ENCODE data around the gene DRD2. TPM values are rescaled to one million over a fixed set of nuclear protein-coding genes. Genes with fewer than 3 reads are reported as not detected.

The DRD2 gene
- total RNA-seq, 1 donor from 2014 or later: 0.49 TPM

DNA sequence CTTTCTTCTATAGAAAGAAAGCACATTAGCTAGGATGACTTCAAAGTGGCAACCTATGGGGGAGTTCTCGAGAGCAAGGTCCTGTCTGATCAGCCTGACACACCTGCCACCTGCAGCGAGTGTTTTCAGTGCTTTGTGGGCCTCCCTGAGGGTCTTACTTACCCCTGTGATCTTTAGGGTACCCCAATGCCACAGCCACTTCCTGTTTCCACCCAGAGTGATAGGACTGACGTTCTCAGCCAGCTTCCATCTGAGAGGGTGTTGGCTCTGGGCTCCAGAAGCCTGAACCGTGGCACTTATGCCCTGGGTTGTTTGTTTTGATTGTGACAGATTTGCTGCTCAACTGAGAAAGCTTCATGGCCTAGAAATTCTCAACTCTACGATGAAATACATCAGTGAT lies 109.3 kb downstream of the DRD2 start:
- TF ChIP-seq, protein P1, sequence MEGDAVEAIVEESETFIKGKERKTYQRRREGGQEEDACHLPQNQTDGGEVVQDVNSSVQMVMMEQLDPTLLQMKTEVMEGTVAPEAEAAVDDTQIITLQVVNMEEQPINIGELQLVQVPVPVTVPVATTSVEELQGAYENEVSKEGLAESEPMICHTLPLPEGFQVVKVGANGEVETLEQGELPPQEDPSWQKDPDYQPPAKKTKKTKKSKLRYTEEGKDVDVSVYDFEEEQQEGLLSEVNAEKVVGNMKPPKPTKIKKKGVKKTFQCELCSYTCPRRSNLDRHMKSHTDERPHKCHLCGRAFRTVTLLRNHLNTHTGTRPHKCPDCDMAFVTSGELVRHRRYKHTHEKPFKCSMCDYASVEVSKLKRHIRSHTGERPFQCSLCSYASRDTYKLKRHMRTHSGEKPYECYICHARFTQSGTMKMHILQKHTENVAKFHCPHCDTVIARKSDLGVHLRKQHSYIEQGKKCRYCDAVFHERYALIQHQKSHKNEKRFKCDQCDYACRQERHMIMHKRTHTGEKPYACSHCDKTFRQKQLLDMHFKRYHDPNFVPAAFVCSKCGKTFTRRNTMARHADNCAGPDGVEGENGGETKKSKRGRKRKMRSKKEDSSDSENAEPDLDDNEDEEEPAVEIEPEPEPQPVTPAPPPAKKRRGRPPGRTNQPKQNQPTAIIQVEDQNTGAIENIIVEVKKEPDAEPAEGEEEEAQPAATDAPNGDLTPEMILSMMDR (IDR thresholded peaks at IDR 0.05): no peak
- TF ChIP-seq POLR2AphosphoS5 (IDR thresholded peaks at IDR 0.05; ENCODE audit: insufficient read depth in 1 of 2, low read depth in 1 of 2): no peak
- TF ChIP-seq POLR2A (IDR thresholded peaks at IDR 0.05): no peak
- intact Hi-C loops (cut with DNase I): no loop called here
- Histone ChIP-seq H3K27me3 (no peaks in the 10 kb centered on the region), H3K9me3 (no peaks in the 10 kb centered on the region), H3K4me3 (no peak overlapping the region), H3K27ac (no peak overlapping the region), H3K36me3 (peaks cover 0 to 39% of the 10 kb centered on the region in 2 donors), H3K4me1 (no peaks in the 10 kb centered on the region)
- peak in 1 of 2 donors; percentile 60 for DNase-seq (ENCODE audit: extremely low spot score in 2 of 2)

DNA sequence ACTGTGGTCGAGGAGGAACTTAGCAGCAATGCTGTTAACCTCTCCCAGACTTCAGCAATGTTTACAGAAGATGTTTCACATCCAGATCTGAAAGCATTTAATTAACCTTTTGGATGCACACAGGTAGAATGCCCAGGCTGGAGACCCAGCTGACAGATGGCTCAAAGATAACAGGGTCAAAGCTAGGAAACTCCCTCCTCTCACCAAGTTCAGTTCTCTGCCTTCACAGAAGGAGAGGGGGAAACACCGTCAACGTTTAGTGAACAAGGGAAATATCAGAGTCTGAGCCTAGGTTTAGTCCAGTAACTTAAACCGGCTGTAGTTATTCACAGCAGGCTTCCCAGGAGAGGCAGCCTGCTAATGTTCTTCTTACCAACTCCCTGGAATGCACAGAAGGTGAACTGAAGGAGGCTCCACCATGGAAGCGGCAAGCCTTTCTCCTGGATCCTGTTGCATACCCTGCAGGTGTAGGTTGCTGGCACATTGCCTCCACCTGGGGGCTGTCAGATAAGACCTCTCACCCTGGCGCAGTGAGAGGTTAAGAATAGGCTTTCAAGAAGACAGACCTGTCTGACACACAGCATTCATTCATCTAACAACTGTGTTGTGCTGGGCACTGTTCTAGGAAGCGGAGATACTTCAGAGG lies 111.1 kb downstream of the DRD2 start:
- TF ChIP-seq, protein P1 (IDR thresholded peaks at IDR 0.05): no peak
- TF ChIP-seq POLR2AphosphoS5 (IDR thresholded peaks at IDR 0.05; ENCODE audit: insufficient read depth in 1 of 2, low read depth in 1 of 2) (no peak), POLR2A (IDR thresholded peaks at IDR 0.05) (no peak)
- intact Hi-C loops (cut with DNase I): no loop called here
- Histone ChIP-seq H3K4me3 (no peak overlapping the region), H3K36me3 (peaks cover 0 to 56% of the 10 kb centered on the region in 2 donors), H3K27ac (no peak overlapping the region), H3K9me3 (no peaks in the 10 kb centered on the region), H3K27me3 (no peaks in the 10 kb centered on the region), H3K4me1 (no peaks in the 10 kb centered on the region)
- peak in 1 of 2 donors; percentile 42 for DNase-seq (ENCODE audit: extremely low spot score in 2 of 2)

DNA sequence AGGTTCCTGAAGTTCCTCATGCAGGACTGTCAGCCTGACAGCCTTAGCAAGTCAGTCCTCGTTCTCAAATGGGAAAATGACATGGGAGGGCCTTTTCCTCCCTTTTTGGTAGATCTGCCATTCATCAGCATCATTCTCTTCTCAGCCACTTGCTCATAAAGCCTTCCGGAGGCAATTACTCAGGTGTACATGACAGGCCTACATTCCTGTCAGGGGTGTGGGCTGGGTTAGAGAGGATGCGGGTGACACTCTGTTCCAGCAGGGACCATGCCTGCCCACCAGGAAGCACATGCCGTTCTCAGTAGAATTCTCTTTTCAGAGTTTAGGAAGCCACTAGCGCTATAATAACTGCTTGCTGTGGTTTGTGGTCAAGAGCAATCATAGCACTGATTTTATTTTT lies 111.8 kb downstream of the DRD2 start:
- H3K27ac ChIP-seq: no peak overlapping the region
- intact Hi-C loops (cut with DNase I): no loop called here
- no peaks in the 10 kb centered on the region for H3K27me3 ChIP-seq
- no peaks in the 10 kb centered on the region for H3K4me1 ChIP-seq
- no peak overlapping the region for H3K4me3 ChIP-seq
- no peaks in the 10 kb centered on the region for H3K9me3 ChIP-seq
- TF ChIP-seq POLR2AphosphoS5 (IDR thresholded peaks at IDR 0.05; ENCODE audit: insufficient read depth in 1 of 2, low read depth in 1 of 2) (no peak), POLR2A (IDR thresholded peaks at IDR 0.05) (no peak)
- TF ChIP-seq, protein P1 (IDR thresholded peaks at IDR 0.05): no peak
- peaks cover 0 to 61% of the 10 kb centered on the region in 2 donors for H3K36me3 ChIP-seq
- DNase-seq (ENCODE audit: extremely low spot score in 2 of 2): peak in 1 of 2 donors; percentile 58

Small RNA genes lying within 50 kb of the gene (microRNA-seq; reads per million reads assigned to microRNA genes)
- not detected for gene MIR4301 (ENCODE audit: borderline number of aligned reads, borderline replicate concordance)

Small RNA genes lying within 50 kb of the gene (small RNA-seq; reads per million reads assigned to genes)
- not detected for gene MIR4301

Other genes starting within 250 kb of the DRD2 start
- gene TTC12, start 160.8 kb downstream of the DRD2 start, total RNA-seq: 20.4 TPM
- gene ANKK1, start 87.6 kb downstream of the DRD2 start, total RNA-seq: 1.5 TPM
- gene TMPRSS5, start 230.9 kb upstream of the DRD2 start, total RNA-seq: not detected

Data from vagina (tissue), 2 donors.